DND-41 (cell line): ENCODE measurements around the gene KRI1.

ENCODE experiments used
- ATAC-seq: fragments of 200-7000 bp; cut with Tn5 transposase; 3 replicates; pipeline ENCODE4 v1.9.1; 2021; ENCODE audit warnings: low read depth; ENCODE audit not compliant: insufficient read depth
- DNase-seq: peaks from one replicate; pipeline ENCODE4 v3.0.0-alpha.2; 2020
- H2AFZ ChIP-seq: 2 replicates; pipeline ENCODE4 v1.6.0; 2012; ENCODE audit warnings: low read depth, low read length
- H3K27ac ChIP-seq: 2 replicates; pipeline ENCODE4 v1.5.1; 2012; ENCODE audit warnings: low read length, inconsistent platforms
- H3K27me3 ChIP-seq: fragments of 200-600 bp; sonication (generic); 2 replicates; pipeline ENCODE4 v1.6.0; 2012; ENCODE audit warnings: low read length, mild to moderate bottlenecking, inconsistent platforms; ENCODE audit not compliant: insufficient read depth, poor library complexity
- H3K36me3 ChIP-seq: 2 replicates; pipeline ENCODE4 v1.5.1; 2012; ENCODE audit warnings: low read length, inconsistent platforms; ENCODE audit not compliant: insufficient read depth
- H3K4me1 ChIP-seq: 2 replicates; pipeline ENCODE4 v1.5.1; 2012; ENCODE audit warnings: mild to moderate bottlenecking, low read length; ENCODE audit not compliant: insufficient read depth
- H3K4me2 ChIP-seq: 2 replicates; pipeline ENCODE4 v1.6.0; 2012; ENCODE audit warnings: mild to moderate bottlenecking, moderate library complexity, low read length, inconsistent platforms; ENCODE audit not compliant: insufficient read depth
- H3K4me3 ChIP-seq, 2 experiments: fragments of 200-600 bp in 1 of 2; shearing (Covaris generic) in 1 of 2; 2 replicates each; pipeline ENCODE4 v1.5.1; 2012 to 2016; ENCODE audit warnings: inconsistent platforms in 2 of 2, low read length in 2 of 2, mild to moderate bottlenecking in 2 of 2, low read depth in 1 of 2, moderate library complexity in 1 of 2
- H3K79me2 ChIP-seq: 2 replicates; pipeline ENCODE4 v1.6.0; 2012; ENCODE audit warnings: low read length, inconsistent platforms; ENCODE audit not compliant: insufficient read depth
- H3K9ac ChIP-seq: 2 replicates; pipeline ENCODE4 v1.6.0; 2012; ENCODE audit warnings: low read depth, mild to moderate bottlenecking, inconsistent platforms, low read length, moderate library complexity
- H3K9me3 ChIP-seq: 2 replicates; pipeline ENCODE4 v1.5.1; 2012; ENCODE audit warnings: low read length, moderate library complexity, mild to moderate bottlenecking, inconsistent platforms; ENCODE audit not compliant: insufficient read depth, severe bottlenecking
- H4K20me1 ChIP-seq: 2 replicates; pipeline ENCODE4 v1.6.0; 2012; ENCODE audit warnings: low read length; ENCODE audit not compliant: insufficient read depth
- EZH2 ChIP-seq: IDR thresholded peaks from 3 replicates; pipeline ENCODE4 v1.6.1; 2012; ENCODE audit warnings: borderline replicate concordance, low read depth, mild to moderate bottlenecking, moderate library complexity, low read length, inconsistent platforms; ENCODE audit not compliant: severe bottlenecking
- TF ChIP-seq, protein P1 (sequence below): IDR thresholded peaks from 2 replicates; pipeline ENCODE4 v1.5.1; 2012; ENCODE audit warnings: borderline replicate concordance, low read length, moderate library complexity, mild to moderate bottlenecking; ENCODE audit not compliant: poor library complexity, severe bottlenecking; ENCODE audit errors: extremely low read depth

KRI1 gene

DNA sequence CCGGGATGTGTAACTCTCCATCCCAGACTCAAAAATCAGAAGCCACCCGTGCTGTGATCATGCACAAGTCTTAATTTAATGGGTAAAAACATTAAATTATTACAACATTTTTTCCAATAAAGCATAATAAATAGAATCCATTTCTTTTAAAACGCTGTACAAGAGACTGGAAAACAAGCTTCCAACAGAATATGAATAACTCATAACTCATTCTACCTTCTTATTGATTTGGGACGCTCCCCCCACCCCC, 523 bp upstream of the KRI1 start:
- peak overlapping the region; percentile 89 for H3K9ac ChIP-seq

DNA sequence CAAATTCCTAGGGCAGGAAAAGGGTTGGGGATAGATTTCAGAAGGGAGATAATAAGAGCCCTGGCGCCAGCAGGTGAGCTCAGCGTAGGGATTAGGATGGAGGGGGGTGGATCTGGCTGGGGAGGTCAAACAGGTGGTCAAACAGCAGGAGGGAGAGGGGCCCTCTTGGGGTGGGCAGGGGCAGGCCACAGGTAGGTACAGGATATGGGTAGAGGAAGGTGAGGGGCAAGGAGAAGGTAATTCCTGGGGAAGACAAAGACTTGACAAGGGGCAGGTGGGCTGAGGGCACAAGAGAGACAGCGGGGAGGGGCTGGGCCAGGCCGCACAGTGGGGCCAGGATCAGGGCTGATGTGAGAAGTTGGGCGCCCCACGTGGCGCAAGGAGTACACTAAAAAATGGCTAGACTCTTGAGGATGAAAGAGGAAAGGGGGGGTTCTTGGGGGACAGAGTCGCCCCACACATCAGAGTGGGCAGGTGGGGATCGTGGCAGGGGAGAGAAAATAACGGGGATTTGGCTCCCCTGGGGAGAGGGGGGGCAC, 713 bp downstream of the KRI1 start:
- Histone ChIP-seq H3K9ac (peak overlapping the region; percentile 98), H3K27ac (peak overlapping the region; percentile 91), H3K4me1 (peaks cover 52% of the 10 kb centered on the region), H3K4me2 (peak overlapping the region; percentile 90), H3K27me3 (no peaks in the 10 kb centered on the region), H3K4me3 (peak overlapping the region; percentile 74 to 88), H3K79me2 (peaks cover 60% of the 10 kb centered on the region), H4K20me1 (peaks cover 35% of the 10 kb centered on the region), H3K9me3 (no peaks in the 10 kb centered on the region), H3K36me3 (peaks cover 46% of the 10 kb centered on the region), H2AFZ (peak overlapping the region; percentile 77)
- TF ChIP-seq, protein P1, sequence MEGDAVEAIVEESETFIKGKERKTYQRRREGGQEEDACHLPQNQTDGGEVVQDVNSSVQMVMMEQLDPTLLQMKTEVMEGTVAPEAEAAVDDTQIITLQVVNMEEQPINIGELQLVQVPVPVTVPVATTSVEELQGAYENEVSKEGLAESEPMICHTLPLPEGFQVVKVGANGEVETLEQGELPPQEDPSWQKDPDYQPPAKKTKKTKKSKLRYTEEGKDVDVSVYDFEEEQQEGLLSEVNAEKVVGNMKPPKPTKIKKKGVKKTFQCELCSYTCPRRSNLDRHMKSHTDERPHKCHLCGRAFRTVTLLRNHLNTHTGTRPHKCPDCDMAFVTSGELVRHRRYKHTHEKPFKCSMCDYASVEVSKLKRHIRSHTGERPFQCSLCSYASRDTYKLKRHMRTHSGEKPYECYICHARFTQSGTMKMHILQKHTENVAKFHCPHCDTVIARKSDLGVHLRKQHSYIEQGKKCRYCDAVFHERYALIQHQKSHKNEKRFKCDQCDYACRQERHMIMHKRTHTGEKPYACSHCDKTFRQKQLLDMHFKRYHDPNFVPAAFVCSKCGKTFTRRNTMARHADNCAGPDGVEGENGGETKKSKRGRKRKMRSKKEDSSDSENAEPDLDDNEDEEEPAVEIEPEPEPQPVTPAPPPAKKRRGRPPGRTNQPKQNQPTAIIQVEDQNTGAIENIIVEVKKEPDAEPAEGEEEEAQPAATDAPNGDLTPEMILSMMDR: peak; percentile 71
- TF ChIP-seq EZH2: no peak
- peak; percentile 16; the same call in 2 of the 3 replicates for ATAC-seq
- peak; percentile 79 for DNase-seq

More for the DNA sequence above, 523 bp upstream of the KRI1 start:
- peaks cover 32% of the 10 kb centered on the region for H4K20me1 ChIP-seq
- TF ChIP-seq, protein P1: no peak
- TF ChIP-seq EZH2: no peak
- H3K36me3 ChIP-seq: peaks cover 34% of the 10 kb centered on the region
- ATAC-seq: no peak
- DNase-seq: no peak
- H3K9me3 ChIP-seq: no peaks in the 10 kb centered on the region
- peaks cover 52% of the 10 kb centered on the region for H3K79me2 ChIP-seq
- H3K27ac ChIP-seq: peak overlapping the region; percentile 79
- H3K4me3 ChIP-seq: peak overlapping the region in 1 of 2 experiments; percentile 83; a peak in 2 of 4 replicates
- peaks cover 56% of the 10 kb centered on the region for H3K4me1 ChIP-seq
- H2AFZ ChIP-seq: no peak overlapping the region
- H3K4me2 ChIP-seq: peak overlapping the region; percentile 90
- H3K27me3 ChIP-seq: no peaks in the 10 kb centered on the region

DNA sequence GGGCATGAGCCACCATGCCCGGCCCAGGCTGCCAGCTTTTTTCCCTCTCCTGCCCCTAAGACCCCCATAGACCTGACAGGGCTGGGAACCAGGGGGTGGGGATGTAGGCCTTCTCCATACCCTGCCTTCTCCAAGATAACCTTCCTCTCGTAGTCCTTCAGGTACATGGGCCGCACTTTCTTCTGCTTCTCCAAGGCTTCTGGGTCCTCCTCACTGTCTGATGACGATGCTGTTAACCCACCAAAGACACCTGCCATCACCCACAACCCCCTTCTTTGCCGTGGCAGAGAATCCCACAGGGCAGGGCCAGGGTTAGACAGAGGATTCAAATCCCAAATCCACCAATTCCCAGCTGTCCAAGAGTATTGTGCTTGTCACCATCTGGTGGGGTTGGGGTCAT, 3.2 kb downstream of the KRI1 start:
- no peak overlapping the region for H3K4me3 ChIP-seq
- ATAC-seq: no peak
- no peaks in the 10 kb centered on the region for H3K27me3 ChIP-seq
- no peak for DNase-seq
- peaks cover 37% of the 10 kb centered on the region for H3K4me1 ChIP-seq
- TF ChIP-seq, protein P1: no peak
- no peak for TF ChIP-seq EZH2
- no peak overlapping the region for H3K9ac ChIP-seq
- peaks cover 68% of the 10 kb centered on the region for H3K36me3 ChIP-seq
- no peaks in the 10 kb centered on the region for H3K9me3 ChIP-seq
- H4K20me1 ChIP-seq: peaks cover 32% of the 10 kb centered on the region
- H3K79me2 ChIP-seq: peaks cover 48% of the 10 kb centered on the region
- H3K4me2 ChIP-seq: no peak overlapping the region
- H3K27ac ChIP-seq: 0 out of 2 replicates have a peak overlapping the region, but pooled peaks have one; percentile 24
- no peak overlapping the region for H2AFZ ChIP-seq

DNA sequence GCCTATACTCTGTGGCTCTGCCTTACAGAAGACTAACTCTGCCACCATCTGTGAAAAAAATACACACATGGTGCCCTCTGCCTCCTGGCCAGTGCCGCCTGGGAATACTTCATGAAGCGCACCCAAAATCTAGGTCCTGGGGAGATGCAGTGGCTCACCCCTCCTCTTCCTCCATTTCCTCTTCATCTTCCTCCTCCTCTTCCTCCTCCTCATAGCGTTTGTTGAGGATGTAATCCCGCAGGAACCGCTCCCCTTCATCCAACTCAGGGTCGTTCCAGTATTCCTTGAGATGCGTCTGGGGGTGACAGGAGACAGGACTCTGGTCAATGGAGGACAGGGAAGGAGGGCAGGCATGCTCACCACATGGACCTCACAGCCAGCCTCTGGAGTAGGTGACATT, 5.7 kb downstream of the KRI1 start:
- Histone ChIP-seq H3K36me3 (peaks cover 75% of the 10 kb centered on the region), H3K27ac (no peak overlapping the region), H3K4me3 (no peak overlapping the region), H3K9ac (no peak overlapping the region), H4K20me1 (peaks cover 20% of the 10 kb centered on the region), H2AFZ (no peak overlapping the region), H3K9me3 (no peaks in the 10 kb centered on the region), H3K4me1 (peaks cover 44% of the 10 kb centered on the region), H3K4me2 (no peak overlapping the region), H3K79me2 (peaks cover 38% of the 10 kb centered on the region), H3K27me3 (no peaks in the 10 kb centered on the region)
- no peak for TF ChIP-seq EZH2
- TF ChIP-seq, protein P1: no peak
- ATAC-seq: no peak
- DNase-seq: no peak
